ENCODE data around the gene FOXI3.

DNA sequence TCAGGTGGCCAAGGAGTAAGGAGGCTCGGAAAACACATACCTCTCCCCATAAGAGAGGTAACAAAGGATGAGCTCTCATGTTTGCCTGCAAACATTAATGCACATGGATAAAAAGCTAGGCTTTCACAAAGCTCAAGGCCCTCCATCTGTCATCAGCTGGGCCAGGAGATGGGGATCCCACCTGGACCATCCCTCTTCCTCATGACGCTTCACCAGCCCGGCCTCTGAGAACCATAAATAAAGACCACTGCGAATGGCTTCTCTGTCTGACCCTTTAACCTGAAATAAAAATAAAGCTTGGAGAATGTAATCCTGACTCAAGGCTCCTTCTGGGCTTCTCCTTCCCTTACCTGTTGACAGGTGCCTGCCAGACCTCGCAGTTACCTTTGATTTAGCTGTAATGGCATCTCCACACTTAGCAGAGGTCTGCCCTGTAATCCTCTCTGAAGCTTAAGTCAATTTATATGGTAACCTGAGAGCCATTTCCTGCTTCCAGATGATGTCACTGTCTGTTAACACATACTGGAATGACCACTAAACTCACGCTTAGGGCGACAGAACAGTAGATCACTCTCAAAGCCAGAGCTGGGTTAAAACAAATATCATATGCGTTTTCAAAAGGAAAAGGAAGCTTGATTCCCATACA is 29.3 kb upstream of the FOXI3 start:
- TF ChIP-seq, protein P1, sequence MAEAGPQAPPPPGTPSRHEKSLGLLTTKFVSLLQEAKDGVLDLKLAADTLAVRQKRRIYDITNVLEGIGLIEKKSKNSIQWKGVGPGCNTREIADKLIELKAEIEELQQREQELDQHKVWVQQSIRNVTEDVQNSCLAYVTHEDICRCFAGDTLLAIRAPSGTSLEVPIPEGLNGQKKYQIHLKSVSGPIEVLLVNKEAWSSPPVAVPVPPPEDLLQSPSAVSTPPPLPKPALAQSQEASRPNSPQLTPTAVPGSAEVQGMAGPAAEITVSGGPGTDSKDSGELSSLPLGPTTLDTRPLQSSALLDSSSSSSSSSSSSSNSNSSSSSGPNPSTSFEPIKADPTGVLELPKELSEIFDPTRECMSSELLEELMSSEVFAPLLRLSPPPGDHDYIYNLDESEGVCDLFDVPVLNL (CRISPR knock-in tag; IDR thresholded peaks at IDR 0.05; ENCODE audit: low read depth) = no peak
- TF ChIP-seq MYC (IDR thresholded peaks at IDR 0.05; ENCODE audit: low read depth, low read length) = no peak
- TF ChIP-seq MYC (CRISPR knock-in tag; IDR thresholded peaks at IDR 0.05; ENCODE audit: borderline replicate concordance, low read depth) = no peak
- no peak for TF ChIP-seq PHB2 (IDR thresholded peaks at IDR 0.05; ENCODE audit: low read depth)
- TF ChIP-seq POLR2AphosphoS5 (IDR thresholded peaks at IDR 0.05; ENCODE audit: control insufficient read depth, insufficient read depth, low read depth, low read length) = no peak
- TF ChIP-seq FOXM1 (IDR thresholded peaks at IDR 0.05; ENCODE audit: low read depth) = no peak
- no peak for TF ChIP-seq FOXM1 (CRISPR knock-in tag; IDR thresholded peaks at IDR 0.05; ENCODE audit: low read depth)
- TF ChIP-seq KDM4B (IDR thresholded peaks at IDR 0.05; ENCODE audit: borderline replicate concordance in 2 of 2, low read depth in 1 of 2) = no peak
- TF ChIP-seq, protein P2, sequence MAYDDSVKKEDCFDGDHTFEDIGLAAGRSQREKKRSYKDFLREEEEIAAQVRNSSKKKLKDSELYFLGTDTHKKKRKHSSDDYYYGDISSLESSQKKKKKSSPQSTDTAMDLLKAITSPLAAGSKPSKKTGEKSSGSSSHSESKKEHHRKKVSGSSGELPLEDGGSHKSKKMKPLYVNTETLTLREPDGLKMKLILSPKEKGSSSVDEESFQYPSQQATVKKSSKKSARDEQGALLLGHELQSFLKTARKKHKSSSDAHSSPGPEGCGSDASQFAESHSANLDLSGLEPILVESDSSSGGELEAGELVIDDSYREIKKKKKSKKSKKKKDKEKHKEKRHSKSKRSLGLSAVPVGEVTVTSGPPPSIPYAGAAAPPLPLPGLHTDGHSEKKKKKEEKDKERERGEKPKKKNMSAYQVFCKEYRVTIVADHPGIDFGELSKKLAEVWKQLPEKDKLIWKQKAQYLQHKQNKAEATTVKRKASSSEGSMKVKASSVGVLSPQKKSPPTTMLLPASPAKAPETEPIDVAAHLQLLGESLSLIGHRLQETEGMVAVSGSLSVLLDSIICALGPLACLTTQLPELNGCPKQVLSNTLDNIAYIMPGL (CRISPR knock-in tag; IDR thresholded peaks at IDR 0.05) = no peak
- TF ChIP-seq ZNF583 (CRISPR knock-in tag; IDR thresholded peaks at IDR 0.05) = no peak
